Bronchial epithelial cell (primary cell): ENCODE measurements around the gene CMTM4. TPM values are rescaled to one million over a fixed set of nuclear protein-coding genes. Genes with fewer than 3 reads are reported as not detected.
A peak's percentile ranks its signal among the peaks of the same experiment; 100 is the strongest.

Experiments used
- DNase-seq: peaks from one replicate; pipeline ENCODE4 v3.0.0-alpha.2; 2010; ENCODE audit warnings: low read depth
- FAIRE-seq: peaks from 2 replicates; lab custom pipeline; 2011; peaks lifted over from hg19 to GRCh38; lab: Jason Lieb, UNC
- H3K27me3 ChIP-seq: 2 replicates; pipeline ENCODE4 v1.5.1; 2011; ENCODE audit warnings: low read length; ENCODE audit not compliant: control insufficient read depth, insufficient read depth
- H3K36me3 ChIP-seq: 2 replicates; pipeline ENCODE4 v1.5.1; 2011; ENCODE audit warnings: low read length; ENCODE audit not compliant: control insufficient read depth, insufficient read depth
- H3K4me3 ChIP-seq: 2 replicates; pipeline ENCODE4 v1.5.1; 2011; ENCODE audit warnings: mild to moderate bottlenecking, low read depth, low read length, control low read depth
- CTCF ChIP-seq: IDR thresholded peaks from 2 replicates; pipeline ENCODE4 v1.5.1; 2011; ENCODE audit warnings: mild to moderate bottlenecking, moderate library complexity, low read length, control low read depth, inconsistent platforms; ENCODE audit not compliant: insufficient read depth, severe bottlenecking
- total RNA-seq: library from RNA; depleted of rRNA; stranded (reverse); fragments of >200 nt; gene quantifications from 2 replicates; pipeline ENCODE4 v1.2.1, GENCODE V29; 2014

The CMTM4 gene
- total RNA-seq, 1 donor from 2014 or later, result 83.2 TPM

DNA sequence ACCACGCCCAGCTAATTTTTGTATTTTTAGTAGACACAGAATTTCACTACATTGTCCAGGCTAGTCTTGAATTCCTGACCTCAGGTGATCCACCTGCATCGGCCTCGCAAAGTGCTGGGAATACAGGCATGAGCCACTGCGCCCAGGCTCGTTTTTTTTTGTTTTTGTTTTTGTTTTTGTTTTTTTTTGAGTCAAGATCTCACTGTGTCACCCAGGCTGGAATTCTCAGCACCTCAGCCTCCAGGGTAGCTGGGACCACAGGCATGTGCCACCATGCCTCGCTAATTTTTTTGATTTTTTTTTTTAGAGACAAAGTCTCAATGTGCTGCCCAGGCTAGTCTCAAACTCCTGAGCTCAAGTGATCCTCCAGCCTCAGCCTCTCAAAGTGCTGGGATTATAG is 17.5 kb upstream of the CMTM4 start:
- no peak for DNase-seq
- FAIRE-seq, result no peak
- TF ChIP-seq CTCF, result no peak

DNA sequence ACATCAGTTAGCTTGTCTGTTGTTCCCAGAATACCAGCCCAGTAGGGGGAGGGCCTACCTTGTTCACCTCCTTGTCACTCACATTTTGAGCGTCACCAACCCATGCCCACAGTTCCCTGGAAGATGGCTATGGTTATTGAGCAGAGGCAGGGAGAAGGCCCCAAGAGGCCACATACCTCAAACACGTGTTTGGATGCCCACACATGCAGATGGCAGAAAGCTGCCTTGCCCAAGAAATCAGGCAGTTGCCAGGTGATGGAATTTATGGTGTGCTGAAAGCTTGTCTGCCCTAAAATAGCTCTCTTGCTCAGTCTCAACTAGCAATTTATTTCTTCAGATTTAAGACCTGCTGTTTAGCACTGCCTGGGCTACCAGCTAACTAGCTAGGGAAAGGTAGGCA is 16.5 kb upstream of the CMTM4 start:
- Histone ChIP-seq H3K4me3 (no peak overlapping the region), H3K36me3 (no peaks in the 10 kb centered on the region), H3K27me3 (no peaks in the 10 kb centered on the region)
- no peak for TF ChIP-seq CTCF
- DNase-seq (no peak), FAIRE-seq (peak; percentile 89)

More for the DNA sequence above, 17.5 kb upstream of the CMTM4 start:
- Histone ChIP-seq H3K36me3 (no peaks in the 10 kb centered on the region), H3K27me3 (no peaks in the 10 kb centered on the region), H3K4me3 (no peak overlapping the region)

DNA sequence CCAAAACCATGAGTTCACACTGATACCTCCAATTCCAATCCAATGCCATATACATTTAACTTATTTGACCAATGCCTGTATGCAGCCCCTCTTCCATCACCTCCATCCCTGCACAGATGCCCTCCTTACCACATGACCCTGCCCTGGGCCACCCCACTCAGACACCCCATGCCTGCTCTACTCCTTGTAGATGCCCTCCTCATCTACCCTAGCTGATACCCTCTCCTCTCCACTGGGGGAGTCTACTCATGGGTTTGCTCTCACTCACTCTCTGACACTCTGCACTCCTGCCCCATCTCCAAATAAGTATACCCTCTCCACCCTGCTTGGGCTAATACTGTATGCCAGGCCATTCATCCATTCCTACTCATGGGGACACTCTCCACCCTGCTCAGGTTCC is 16.0 kb upstream of the CMTM4 start:
- DNase-seq, result no peak
- FAIRE-seq, result no peak
- Histone ChIP-seq H3K4me3 (no peak overlapping the region), H3K36me3 (no peaks in the 10 kb centered on the region), H3K27me3 (no peaks in the 10 kb centered on the region)
- no peak for TF ChIP-seq CTCF

DNA sequence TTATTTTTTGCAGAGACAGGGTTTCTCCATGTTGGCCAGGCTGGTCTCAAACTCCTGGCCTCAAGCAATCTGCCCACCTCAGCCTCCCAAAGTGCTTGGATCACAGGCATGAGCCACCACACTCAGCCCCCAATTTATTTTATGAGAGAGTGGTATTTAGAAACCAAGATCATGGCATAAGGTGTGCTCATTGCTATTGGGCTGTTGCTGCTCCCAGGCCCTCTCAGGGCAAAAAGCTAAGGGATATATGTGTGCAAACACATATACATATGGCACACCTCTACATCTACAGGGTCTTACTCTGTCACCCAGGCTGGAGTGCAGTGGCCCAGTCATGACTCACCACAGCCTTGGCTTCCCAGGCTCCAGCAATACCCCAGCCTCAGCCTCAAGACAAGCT is 15.0 kb upstream of the CMTM4 start:
- H3K27me3 ChIP-seq, result no peaks in the 10 kb centered on the region
- FAIRE-seq (no peak), DNase-seq (no peak)
- H3K4me3 ChIP-seq, result no peak overlapping the region
- no peak for TF ChIP-seq CTCF
- H3K36me3 ChIP-seq, result no peaks in the 10 kb centered on the region

DNA sequence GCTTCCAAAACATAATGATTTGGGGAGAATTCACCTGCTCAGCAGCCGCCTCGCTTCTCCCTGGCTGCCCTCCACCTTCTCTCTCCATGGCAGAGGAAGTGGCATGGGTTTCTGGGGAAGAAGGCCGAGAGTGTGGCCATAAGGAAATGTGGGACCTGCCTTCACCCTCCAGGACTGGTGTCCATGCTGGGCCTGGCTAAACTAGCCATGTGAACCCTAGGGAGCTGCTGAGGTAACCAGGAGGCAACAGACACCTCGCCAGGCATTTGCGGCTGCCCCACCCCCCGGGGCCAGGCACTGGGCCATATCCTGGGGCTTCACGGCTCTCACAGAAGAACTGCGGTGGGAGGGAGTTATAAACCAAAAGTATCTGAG is 9.9 kb upstream of the CMTM4 start:
- Histone ChIP-seq H3K27me3 (no peaks in the 10 kb centered on the region), H3K4me3 (no peak overlapping the region), H3K36me3 (no peaks in the 10 kb centered on the region)
- TF ChIP-seq CTCF, result no peak
- DNase-seq, result no peak
- FAIRE-seq, result no peak

DNA sequence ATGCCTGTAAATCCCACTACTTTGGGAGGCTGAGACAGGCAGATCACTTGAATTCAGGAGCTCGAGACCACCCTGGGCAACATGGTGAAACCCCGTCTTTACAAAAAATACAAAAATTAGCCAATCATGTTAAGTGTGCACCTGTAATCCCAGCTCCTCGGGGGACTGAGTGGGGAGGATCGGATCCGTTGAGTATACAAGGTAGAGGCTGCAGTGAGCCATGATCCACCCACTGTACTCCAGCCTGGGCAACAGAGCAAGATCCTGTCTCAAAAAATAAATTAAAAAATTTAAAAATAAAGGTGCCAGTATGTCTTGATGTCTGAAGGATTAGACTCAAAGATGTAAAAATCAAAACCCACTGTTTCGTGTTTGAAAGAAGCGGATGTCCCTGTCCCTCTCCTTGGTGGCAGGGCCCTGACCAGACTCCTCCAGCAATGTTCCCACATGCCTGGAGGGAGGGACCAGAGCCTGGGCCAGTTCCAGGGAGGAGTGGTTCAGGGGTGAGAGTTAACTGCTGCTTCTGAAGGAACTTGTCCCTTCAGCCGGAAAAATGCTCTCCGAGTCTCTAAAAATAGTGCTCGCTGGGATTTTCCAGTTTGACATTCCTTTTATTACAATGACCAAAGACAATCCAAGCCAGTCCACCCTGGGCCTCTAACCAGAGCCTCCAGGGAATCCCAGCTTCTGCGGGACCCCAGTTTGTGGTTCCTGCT is 9.4 kb upstream of the CMTM4 start:
- TF ChIP-seq CTCF, result no peak
- Histone ChIP-seq H3K36me3 (no peaks in the 10 kb centered on the region), H3K4me3 (no peak overlapping the region), H3K27me3 (no peaks in the 10 kb centered on the region)
- FAIRE-seq, result no peak
- no peak for DNase-seq
